ENCODE measurements around the gene AMN. TPM values are rescaled to one million over a fixed set of nuclear protein-coding genes. Genes with fewer than 3 reads are reported as not detected.

AMN gene
- total and polyA plus RNA-seq, 9 of the 15 experiments (the other 6 are each of a cell fraction or from before 2014, with no cell fraction given), result 0.04 to 0.14 TPM; not detected in 7

- no peak overlapping the region for H3K27ac ChIP-seq (ENCODE audit: extremely low read depth, low read depth, low read length)
- ChIA-PET CTCF (ENCODE audit: low intra/inter-chr PET ratio) (no interaction called here), POLR2A (no interaction called here)
- ATAC-seq (no peak), FAIRE-seq (no peak), DNase-seq (ENCODE audit: extremely low read depth in 1 of 4, low spot score in 3 of 4) (no peak)
- H3K4me2 ChIP-seq (ENCODE audit: insufficient read depth, low read length), result no peak overlapping the region
- H3K9me1 ChIP-seq (ENCODE audit: control insufficient read depth, insufficient read depth, low read length), result no peaks in the 10 kb centered on the region
- H3K4me1 ChIP-seq (replicated peaks in 1 of 2; ENCODE audit: control insufficient read depth in 2 of 2, insufficient read depth in 2 of 2, low read length in 2 of 2), result no peaks in the 10 kb centered on the region
- no peak overlapping the region for H3K4me3 ChIP-seq
- no peak overlapping the region for H2AFZ ChIP-seq (ENCODE audit: low read depth, low read length)
- H3K27me3 ChIP-seq (ENCODE audit: control insufficient read depth in 2 of 2, insufficient read depth in 2 of 2, low read length in 2 of 2), result no peaks in the 10 kb centered on the region
- 100% methylated on average over 1 of the region's 6 CpGs for WGBS (ENCODE audit: insufficient coverage, low coverage, missing lambda C conversion rate)
- peaks cover 33% of the 10 kb centered on the region for H3K36me3 ChIP-seq (ENCODE audit: control insufficient read depth, insufficient read depth, low read length)
- no peak for TF ChIP-seq CREB3L1 (IDR thresholded peaks at IDR 0.05; ENCODE audit: borderline replicate concordance, low read depth)
- no peak for TF ChIP-seq ZNF518B (CRISPR knock-in tag; IDR thresholded peaks at IDR 0.05)
- TF ChIP-seq ATF6 (CRISPR knock-in tag; IDR thresholded peaks at IDR 0.05), result no peak
- BruUV-seq (replicated peaks), result no TSS peak
- in situ Hi-C loops (cut with MboI) (no loop called here), intact Hi-C loops (cut with micrococcal nuclease) (no loop called here)
- peak overlapping the region in 1 of 2 experiments; percentile 26; a peak in 1 of 4 replicates for H3K9ac ChIP-seq (ENCODE audit: insufficient read depth in 1 of 2, low read depth in 2 of 2, low read length in 2 of 2)
- no peaks in the 10 kb centered on the region for H3K79me2 ChIP-seq (ENCODE audit: control insufficient read depth, insufficient read depth, low read length)
- no peaks in the 10 kb centered on the region for H4K20me1 ChIP-seq (replicated peaks; ENCODE audit: control insufficient read depth, insufficient read depth, low read length)
- no peaks in the 10 kb centered on the region for H3K9me3 ChIP-seq (replicated peaks; ENCODE audit: control insufficient read depth, insufficient read depth, low read depth, low read length)
Measured at GRCh38 chr14:102878970-102879460, 43.4 kb upstream of the AMN start.
